Activated CD8-positive, alpha-beta memory T cell treated with anti-CD3 and anti-CD28 coated beads, Interleukin-2, amount 50 U/mL, for 1 hour (primary cell): Measurements from ENCODE around the gene RNF11.

ENCODE experiments used
- DNase-seq: peaks from one replicate; pipeline ENCODE4 v3.0.0-alpha.2; 2020; ENCODE audit errors: extremely low read depth

The RNF11 gene

DNA sequence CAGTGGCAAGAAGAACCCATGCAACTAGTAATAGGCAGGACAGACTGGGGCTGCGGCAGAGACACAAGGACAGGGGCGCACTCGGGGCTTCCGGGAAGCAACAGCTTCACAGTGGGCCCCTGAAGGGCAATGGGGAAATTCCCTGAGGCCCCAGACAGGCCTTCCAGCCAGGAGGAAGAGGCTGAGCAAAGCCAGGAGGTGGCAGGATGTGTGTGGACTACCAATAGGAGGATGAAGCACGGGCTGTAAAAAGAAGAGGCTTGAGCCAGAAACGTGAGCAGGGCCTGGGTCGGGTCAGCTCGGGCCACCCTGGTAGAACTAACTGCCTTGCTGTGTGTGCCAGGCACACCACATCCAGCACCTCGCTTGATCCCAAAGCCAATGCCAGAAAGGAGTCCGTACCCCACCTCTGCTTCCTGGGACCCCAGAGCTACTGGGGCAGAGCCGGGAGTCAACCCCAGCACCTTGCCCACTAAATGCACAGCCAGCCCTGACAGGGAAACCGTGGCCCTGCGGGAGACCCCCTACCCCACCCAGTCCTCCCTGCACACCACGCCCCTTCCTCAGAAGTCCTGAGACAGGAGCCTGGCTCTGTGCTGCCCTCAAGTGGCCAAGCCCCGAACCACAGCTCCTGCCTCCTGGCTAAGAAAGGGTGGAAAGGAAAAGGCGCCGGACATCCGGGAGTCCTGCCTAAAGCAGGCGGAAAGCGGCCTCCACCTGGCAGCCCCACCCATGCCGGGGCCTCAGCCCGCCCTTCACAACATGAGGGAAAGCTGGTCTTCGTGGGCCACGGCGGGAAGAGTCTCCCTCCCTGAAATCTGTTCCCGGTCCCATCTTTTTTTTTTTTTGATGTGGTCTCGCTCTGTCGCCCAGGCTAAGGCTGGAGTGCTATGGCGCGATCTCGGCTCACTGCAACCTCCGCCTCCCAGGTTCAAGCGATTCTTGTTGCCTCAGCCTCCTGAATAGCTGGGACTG is 60.6 kb downstream of the RNF11 start:
- peak; percentile 16 for DNase-seq

DNA sequence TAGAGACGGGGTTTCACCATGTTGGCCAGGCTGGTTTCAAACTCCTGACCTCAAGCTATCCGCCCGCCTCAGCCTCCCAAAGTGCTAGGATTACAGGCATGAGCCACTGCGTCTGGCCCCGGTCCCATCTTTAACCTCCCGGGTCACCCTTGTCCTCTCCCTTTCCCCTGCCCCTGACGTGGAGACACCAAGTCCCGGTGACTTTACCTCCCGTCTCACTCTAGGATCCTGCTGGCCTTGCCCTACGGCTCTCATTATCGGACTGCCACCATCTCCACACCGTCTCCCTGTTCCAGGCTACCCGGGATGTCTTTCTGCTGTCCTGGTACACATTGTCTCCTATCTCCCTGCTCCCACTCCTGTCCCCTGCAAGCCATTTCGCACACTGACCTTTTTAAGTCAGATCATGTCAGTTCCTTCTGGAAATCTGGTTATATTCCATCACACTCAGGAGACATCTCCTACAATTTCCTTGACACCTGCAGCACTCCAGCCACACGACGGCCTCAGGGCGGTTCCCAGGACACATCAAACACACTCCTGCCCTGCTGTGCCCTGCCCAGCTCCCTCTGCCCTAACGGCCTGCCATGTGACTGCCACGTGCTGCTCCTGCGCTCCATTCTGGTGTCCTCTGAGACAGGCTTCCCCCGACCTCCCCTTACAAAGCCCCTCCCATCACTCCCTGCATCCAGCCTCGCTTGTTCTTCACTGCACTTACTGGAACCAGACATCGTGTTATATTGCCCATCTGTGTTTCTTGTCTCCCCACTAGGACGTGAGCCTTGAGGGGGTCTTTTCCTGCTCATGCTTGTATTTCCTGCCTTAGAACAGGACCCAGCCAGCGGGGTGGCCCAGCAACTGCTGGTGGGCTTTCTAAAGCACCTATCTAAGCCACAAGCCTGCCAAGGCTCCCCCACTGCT is 61.6 kb downstream of the RNF11 start:
- DNase-seq = no peak

DNA sequence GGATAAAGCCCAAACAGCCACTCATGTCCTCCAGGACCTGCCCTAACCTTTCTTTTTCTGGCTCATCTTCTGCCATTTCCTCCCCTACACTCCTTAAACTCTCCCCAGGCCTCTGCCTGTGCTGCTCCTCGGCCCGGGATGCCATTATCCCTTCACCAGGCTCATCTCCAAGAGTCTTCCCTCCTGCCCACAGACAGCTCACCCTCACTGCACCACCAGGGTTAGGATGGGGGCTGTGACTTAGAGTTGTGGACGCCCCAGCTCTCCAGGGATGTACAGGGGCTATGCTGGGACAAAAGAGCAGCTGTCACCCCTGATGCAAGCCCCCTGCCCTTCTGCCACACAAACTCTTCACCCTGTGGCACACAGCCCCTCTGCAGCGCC is 62.2 kb downstream of the RNF11 start:
- no peak for DNase-seq

DNA sequence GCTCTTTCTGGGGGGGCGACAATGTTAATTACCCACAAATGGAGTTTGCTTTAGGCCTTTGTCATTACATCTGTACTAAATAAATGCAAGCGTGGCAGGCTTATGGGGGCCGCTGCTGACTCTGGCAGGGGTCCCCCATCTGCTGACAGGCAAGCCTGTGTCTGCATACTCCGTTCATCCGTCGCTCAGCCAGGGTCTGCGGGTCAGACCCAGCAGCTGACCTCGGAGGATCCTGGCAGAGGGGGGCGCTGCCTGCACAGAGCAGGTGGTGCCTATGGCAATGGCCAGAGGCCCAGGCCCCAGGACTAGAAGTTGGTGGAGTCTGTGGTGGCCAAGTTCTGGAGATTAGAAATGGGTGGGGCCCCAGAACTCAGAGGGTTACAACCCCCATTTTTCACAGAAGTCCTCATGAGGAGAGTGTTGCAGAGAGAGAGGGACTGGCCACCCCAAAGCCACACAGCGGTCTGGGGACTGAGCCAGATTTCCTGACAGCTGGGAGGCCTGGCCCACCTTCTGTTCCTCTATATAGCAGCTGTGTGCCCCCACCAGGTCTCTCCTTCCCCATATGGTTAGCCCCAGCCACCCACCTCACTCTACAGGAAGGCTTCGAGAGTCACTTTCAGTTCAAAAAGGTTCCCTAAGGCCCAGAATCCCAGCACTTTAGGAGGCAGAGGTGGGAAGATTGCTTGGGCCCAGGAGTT is 63.3 kb downstream of the RNF11 start:
- DNase-seq = no peak

DNA sequence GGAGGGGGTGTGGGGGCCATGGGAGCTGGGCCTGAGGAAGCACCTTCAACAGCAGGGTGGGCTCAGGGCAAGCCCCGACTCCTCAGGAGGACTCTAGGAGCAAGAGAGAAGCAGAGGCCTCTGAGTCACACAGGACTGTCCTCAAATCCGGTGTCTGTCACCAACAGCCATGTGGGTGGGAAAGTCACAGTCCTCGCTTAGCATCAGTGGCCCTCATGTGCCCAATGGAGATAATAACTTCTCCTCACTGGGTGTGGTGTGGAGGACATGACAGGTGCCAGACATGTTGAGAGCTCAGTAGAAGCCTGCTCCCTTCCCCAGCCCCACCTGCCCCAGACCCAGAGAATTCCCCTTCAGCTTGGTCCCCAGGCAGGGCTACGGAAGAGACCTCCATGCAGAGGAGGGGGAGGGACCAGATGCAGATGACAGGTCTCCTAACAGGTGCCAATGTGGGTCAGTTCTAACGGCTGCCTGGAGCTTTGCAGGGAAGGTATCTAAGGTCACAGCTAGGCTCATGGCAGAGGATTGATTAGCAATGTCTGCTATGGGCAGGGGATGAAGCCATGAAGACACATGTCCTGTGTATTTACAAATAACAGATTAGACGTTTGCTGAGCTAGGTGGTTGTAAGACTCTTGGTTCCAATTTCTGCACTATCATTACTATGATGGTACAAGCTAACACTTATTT is 64.1 kb downstream of the RNF11 start:
- DNase-seq = no peak

DNA sequence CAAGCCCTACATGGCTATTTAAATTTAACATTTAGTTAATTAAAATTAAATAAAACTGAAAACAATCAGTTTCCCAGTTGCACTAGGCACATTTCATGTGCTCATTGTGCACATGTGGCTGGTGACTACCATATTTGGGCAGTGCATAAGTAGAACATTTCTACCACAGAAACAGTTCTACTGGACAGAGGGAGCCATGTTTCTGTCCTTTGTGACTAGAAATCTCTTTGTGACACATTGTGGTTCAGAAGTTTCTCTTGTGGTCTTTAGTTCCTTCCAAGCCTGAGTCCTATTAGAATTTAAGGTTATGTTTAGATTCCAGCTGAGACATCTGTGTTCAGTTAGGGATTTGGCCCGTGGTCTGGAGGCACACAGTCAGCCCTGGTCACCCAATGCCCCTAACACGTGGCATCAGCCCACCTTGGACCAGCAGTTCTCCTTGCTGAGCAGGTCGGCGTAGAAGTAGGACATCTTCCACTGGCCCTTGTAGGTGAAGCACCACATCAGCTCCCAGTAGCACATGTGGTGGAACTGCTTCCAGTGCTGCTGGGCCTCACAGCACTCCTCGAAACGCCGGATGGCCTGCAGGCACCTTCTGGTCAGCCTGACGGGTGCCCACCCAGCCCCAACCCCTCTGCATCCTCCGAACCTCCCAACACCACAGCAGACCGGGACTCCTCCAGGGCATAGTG is 65.2 kb downstream of the RNF11 start:
- no peak for DNase-seq

DNA sequence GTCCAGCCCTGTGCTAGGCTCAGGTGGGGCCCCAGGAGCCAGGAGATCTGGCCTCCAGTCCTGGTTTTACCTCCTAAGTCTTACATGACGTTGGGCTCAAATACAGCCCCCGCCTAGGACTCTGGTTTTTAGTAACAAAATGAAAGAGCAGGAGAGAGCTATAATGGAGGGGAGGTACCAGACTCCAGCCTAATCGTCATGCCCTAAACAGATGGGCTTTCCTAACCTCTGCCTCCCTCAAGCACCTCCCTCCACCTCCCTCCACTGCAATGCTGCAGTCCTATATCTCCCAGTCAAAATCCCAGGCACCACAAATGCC is 65.7 kb downstream of the RNF11 start:
- no peak for DNase-seq

DNA sequence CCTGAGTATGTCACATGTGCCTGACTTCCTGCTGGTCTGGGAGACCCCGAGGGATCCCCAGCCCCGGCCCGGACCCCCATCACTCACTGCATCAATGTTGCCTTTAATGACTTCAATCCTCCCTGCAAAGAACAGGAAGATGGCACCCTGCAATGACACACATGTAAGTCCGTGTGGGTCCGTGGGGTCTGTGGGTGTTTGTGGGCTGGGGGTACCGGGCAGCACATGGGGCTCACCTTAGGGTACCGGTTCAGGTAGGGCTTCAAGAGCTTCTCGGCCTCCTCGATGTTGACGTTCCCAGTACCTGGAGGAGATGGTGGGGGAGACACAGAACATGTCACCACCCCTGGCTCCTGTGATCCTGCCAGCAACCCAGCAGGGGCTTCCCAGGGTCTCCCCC is 66.2 kb downstream of the RNF11 start:
- DNase-seq = no peak

DNA sequence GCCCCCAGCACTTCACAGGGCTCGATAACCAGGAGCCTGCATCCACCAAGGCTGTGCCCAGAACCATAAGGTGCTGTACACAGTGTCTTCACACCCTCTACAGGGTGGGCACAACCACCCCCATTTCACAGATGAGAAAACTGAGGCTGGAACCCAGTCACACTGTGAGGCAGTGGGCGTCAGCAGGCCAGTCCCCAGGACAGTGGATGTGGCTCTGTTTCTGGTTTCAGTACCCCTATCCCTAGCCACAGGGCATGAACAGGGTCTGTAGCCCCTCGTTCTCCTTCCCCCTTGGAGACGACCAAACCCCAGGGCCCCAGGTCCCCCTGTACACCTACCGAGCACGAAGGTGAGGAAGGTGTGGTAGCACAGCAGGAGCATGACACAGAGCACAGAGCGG is 66.7 kb downstream of the RNF11 start:
- DNase-seq = no peak

DNA sequence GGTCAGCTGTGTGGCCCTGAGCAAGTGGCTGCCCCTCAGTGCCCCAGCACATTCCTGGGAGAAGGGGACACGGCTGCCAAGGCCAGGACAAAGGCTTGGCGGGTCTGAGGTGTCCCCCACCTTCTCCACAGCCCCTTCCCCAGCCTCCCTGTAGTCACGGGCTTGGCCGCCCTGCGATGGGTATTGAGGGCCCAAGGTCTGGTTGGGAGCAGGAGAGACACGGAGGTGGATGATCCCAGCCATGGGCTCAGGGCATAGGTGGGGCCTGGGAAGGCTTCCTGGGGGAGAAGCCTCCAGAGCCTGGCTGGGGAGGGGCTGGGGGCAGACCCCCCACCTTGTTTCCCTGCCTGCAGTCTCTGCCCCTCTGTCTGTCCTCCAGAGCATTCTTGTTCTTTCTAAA is 67.2 kb downstream of the RNF11 start:
- DNase-seq = no peak

DNA sequence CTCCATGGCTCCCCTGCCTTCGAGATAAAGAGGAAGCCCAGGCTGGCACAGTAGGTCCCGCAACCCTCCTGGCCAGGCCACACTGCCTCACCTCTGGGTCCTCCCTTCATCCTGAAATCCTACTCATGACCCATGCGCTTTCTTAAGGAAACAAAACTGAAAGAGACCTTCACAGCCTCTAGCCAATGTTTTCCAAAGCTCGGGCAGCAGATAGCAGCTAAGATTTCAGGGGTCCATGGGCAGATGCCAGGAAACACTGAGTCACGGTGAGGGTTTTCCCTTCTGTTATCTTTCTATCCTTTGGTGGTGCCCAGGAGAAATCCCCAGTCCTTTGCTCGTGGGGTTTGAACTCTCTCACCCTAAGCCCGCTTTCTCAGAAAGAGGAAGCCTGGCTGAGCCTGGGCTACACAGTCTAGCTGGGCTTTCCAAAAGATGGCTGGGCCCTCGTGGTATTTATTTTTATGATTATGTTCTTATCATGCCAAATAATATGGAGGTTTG is 67.7 kb downstream of the RNF11 start:
- no peak for DNase-seq

DNA sequence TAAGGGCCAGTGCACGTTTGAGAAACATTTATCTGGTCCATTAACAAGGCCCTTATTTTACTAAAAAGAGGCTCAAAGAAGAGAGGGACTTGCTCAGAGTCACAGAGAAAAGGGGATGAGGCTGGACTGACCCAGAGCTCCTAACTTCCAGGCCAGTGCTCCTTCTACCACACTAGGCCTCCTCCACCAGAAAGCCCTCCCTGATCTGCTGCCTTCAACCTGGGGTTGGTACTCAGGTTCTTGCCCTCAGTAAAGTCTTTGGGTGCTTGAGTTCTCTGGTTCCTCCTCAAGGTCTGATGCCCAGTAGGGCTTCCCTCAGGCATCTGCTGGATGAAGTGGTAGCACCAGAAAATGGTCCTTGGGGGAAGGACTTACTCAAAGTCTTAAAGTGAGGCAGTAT is 68.3 kb downstream of the RNF11 start:
- DNase-seq = no peak

DNA sequence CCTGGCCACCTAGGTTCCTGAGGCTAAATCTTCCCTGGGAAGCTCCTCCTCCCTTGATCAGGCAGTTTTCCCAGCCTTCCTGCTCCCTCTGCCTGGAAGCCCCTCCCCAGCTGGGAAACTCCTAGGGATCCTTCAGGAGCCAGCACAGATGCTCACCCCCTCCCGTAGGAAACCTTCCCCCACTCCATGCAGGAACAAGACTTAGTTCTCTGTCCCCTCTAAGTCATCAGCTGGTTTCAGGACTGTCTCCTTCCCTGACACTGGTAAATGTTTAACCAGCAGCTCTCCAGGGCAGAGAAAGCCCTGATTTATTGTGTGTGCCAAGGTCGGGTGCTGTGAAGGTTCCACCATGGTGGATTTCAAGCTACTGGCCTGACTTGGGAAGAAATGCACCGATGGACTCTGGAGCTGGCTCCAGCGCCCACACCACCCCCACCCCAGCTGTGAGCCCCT is 69.3 kb downstream of the RNF11 start:
- DNase-seq = no peak

DNA sequence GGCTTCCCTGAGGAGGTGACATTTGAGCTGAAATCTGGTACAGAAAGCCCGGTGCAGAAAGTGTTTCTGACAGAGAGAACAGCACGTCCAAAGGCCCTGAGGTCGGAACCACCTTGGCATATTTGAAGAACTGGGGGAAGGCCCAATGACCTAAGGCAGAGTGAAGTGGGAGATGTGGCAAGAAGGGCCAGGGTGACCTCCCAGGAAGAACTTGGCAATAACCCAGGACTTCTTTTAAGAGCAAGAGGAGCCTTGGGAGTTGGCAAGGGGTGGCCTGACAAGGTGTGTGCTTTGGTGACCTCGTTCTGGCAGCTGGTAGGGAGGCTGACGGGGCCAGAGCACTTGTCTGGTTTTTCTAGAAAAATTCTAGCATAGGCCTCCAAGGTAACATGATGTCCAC is 70.9 kb downstream of the RNF11 start:
- no peak for DNase-seq

DNA sequence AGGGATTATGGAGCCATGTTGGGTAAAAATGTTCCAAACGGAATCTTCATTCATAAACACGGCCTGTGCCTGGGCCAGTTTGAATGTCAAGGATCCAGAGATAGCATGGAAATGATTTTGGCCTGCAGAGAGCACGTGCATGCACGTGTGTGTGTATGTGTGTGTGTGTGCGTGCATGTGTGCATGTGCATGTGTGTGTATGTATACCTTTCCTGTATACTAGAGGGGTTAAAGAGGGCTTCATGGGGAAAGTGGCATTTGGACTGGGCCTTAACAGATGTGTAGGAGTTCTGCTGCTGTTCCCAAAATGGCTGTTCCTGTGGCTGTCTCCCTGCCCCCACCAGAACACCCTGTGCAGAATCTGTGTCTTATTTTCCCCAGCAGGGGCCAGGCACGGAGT is 72.6 kb downstream of the RNF11 start:
- no peak for DNase-seq

DNA sequence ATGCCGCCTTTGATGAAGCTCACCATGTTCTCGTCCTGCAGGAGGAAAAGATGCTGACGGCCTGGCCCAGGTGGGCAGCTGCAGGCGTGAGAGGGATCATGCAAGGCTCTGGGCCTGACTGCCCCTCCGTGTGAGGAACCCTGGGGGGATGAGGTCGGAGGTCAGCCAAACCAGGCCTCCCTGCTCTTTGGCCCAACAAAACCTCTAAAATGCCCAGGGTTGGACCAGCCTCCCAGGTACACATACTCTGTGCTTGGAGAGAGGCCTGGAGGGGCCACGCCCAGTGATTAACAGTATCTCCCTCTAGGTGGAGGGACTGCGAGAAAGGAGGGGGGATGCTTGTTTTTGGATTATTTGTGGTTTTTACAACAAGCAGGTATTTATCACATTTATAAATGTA is 73.2 kb downstream of the RNF11 start:
- no peak for DNase-seq

DNA sequence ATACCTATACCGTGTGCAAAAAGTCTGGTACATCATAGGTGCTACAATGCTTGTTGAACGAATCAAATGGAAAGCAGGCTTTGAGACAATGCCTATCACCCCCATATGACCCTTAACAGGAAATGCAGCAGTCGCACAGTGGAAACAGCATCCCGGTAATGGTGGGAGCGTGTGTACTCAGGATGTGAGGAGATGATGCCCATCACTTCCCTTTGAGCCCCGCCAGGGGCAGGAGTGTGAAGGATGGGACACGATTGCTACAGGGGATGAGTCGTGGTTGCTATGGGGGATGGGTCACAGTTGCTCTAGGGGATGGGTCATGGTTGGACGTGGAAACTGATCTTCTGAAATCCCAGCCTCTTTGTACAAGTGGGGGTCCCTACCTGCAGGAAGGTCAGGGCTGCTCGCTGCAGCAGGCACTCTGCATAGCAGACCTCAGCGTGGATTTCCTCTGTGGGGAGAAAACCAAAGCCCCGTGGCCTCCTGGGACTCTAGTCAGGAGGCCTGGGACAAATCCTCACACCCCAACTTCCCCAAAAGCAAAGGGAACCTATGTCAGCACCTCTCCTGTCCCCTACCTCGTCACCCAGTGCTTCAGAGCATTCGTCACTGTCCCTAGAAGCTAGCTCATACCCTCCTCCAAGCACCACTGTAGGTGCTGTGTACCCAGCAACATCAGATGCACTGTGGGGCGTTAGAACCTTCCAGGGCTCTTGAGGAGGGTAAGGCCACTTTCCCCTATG is 75.0 kb downstream of the RNF11 start:
- DNase-seq = no peak

DNA sequence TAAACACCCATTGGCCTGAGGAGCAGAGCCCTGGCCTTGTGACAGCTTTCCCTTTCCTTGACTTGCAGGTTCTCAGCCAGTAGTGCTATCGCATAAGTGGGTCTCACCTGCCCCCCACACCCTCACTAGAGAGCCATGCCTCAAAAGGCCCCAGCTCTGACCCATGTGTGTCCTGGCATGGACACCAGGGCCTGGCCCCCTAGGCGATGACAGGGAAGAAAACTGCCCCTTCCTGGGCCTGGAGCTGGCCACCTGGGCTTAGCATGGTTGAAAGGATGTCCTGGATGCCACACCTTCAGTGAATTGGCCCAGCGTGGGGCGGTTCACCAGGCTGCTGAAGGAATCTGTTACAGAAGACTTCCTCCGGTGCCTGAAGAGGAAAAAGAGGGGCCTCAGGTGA is 75.8 kb downstream of the RNF11 start:
- no peak for DNase-seq

DNA sequence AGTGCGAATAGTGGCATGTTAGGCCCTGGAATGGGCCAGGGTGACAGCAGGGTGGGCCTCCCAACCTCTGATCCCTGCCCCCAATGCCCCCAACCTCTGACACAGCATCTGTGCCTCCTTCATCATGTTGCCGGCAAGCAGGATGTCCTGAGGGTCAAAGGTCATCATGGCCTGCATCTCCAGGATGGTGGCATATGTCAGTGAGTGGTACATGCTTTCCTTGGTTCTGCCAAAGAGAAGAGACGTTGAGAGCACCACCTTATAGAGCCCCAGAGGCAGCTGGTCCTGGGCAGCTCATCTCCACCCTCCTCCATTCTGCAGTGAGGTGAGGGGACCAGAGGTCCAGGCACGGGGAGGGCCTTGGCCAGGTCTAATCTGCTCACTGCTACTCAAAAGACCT is 76.6 kb downstream of the RNF11 start:
- no peak for DNase-seq

DNA sequence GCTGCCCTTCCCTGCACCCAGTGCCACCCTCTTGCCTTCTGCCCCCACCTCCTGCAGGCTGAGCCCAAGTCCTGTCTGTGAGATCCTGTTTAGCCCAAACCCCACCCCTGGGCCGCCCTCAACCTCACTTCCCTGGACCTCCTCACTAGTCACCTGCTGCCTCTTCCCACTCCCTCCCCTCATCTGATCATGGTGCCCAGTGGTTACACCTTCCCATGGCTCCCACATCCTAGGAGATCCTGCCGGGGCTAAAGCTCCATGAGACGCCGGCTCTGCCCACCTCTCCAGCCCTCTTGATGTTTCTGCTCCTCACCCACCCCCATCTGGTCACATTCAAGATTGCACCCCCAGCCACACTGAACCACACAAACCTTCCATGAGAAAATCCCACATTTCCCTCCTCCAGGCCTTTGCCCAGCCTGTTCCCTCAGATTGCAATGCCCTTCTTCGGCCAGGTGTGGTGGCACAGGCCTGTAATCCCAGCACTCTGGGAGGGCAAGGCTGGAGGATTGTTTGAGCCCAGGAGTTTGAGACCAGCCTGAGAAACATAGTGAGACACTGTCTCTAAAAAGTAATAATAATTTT is 77.3 kb downstream of the RNF11 start:
- DNase-seq = no peak
